Measurements from ENCODE around the gene XIRP2. TPM values are rescaled to one million over a fixed set of nuclear protein-coding genes. Genes with fewer than 3 reads are reported as not detected.

Gene XIRP2
- total RNA-seq, 2 donors from 2014 or later = not detected

GRCh38 chr2:166957686-166958085, 69.4 kb downstream of the XIRP2 start:
- no peak overlapping the region for H3K27ac ChIP-seq
- peaks cover 17% of the 10 kb centered on the region for H3K4me1 ChIP-seq
- intact Hi-C loops (cut with DNase I) = no loop called here
- H3K27me3 ChIP-seq = no peaks in the 10 kb centered on the region
- no peak overlapping the region for H3K4me3 ChIP-seq
- H3K36me3 ChIP-seq (replicated peaks in 1 of 2; ENCODE audit: insufficient read depth in 1 of 2, low read depth in 2 of 2) = no peaks in the 10 kb centered on the region
- peak; percentile 66 for ATAC-seq
- TF ChIP-seq POLR2A (IDR thresholded peaks at IDR 0.05) = no peak
- TF ChIP-seq, protein P1, sequence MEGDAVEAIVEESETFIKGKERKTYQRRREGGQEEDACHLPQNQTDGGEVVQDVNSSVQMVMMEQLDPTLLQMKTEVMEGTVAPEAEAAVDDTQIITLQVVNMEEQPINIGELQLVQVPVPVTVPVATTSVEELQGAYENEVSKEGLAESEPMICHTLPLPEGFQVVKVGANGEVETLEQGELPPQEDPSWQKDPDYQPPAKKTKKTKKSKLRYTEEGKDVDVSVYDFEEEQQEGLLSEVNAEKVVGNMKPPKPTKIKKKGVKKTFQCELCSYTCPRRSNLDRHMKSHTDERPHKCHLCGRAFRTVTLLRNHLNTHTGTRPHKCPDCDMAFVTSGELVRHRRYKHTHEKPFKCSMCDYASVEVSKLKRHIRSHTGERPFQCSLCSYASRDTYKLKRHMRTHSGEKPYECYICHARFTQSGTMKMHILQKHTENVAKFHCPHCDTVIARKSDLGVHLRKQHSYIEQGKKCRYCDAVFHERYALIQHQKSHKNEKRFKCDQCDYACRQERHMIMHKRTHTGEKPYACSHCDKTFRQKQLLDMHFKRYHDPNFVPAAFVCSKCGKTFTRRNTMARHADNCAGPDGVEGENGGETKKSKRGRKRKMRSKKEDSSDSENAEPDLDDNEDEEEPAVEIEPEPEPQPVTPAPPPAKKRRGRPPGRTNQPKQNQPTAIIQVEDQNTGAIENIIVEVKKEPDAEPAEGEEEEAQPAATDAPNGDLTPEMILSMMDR (IDR thresholded peaks at IDR 0.05) = no peak
- DNase-seq = no peak
- 3 to 11% methylated on average over 3 of the region's 3 CpGs for WGBS, 2 donors
- H3K9me3 ChIP-seq = no peaks in the 10 kb centered on the region

DNA sequence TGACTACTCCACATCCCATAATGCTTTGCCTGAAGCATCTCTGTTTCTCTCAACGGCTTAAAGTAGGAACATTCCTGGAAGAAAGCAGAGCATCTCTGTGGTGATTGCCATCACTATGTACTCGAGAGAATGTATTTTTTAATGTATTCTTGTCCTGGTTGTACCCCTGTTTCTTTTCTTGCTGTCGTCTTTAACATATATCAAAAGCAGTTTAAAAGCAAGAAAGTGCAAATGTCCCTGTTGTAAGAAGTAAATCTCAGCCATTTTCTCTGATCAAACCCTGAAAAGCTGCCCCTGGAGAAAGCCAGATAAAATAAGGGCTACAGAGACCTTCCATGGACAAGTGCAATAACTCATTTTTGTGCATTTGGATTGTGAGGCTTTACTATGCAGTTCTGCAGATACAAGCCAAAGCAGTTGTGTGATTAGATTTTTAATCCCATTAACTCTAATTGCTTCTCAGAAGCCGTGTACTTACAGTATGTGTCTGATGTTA, 70.8 kb downstream of the XIRP2 start:
- no peak for ATAC-seq
- Histone ChIP-seq H3K9me3 (no peaks in the 10 kb centered on the region), H3K4me3 (no peak overlapping the region), H3K27ac (no peak overlapping the region), H3K36me3 (replicated peaks in 1 of 2; ENCODE audit: insufficient read depth in 1 of 2, low read depth in 2 of 2) (no peaks in the 10 kb centered on the region), H3K27me3 (no peaks in the 10 kb centered on the region), H3K4me1 (peaks cover 17% of the 10 kb centered on the region)
- 76 to 79% methylated on average over 4 of the region's 4 CpGs for WGBS, 2 donors
- intact Hi-C loops (cut with DNase I) = no loop called here
- TF ChIP-seq, protein P1 (IDR thresholded peaks at IDR 0.05) = no peak
- no peak for TF ChIP-seq POLR2A (IDR thresholded peaks at IDR 0.05)
- no peak for DNase-seq

- H3K4me1 ChIP-seq = peaks cover 17% of the 10 kb centered on the region
- DNase-seq (no peak), ATAC-seq (no peak)
- 65 to 77% methylated on average over 1 of the region's 1 CpG for WGBS, 2 donors
- no peak overlapping the region for H3K4me3 ChIP-seq
- intact Hi-C loops (cut with DNase I) = no loop called here
- no peak for TF ChIP-seq POLR2A (IDR thresholded peaks at IDR 0.05)
- TF ChIP-seq, protein P1 (IDR thresholded peaks at IDR 0.05) = no peak
- no peak overlapping the region for H3K27ac ChIP-seq
- no peaks in the 10 kb centered on the region for H3K9me3 ChIP-seq
- no peaks in the 10 kb centered on the region for H3K36me3 ChIP-seq (replicated peaks in 1 of 2; ENCODE audit: insufficient read depth in 1 of 2, low read depth in 2 of 2)
- H3K27me3 ChIP-seq = no peaks in the 10 kb centered on the region
Measured at GRCh38 chr2:166959556-166959955, 71.3 kb downstream of the XIRP2 start.

DNA sequence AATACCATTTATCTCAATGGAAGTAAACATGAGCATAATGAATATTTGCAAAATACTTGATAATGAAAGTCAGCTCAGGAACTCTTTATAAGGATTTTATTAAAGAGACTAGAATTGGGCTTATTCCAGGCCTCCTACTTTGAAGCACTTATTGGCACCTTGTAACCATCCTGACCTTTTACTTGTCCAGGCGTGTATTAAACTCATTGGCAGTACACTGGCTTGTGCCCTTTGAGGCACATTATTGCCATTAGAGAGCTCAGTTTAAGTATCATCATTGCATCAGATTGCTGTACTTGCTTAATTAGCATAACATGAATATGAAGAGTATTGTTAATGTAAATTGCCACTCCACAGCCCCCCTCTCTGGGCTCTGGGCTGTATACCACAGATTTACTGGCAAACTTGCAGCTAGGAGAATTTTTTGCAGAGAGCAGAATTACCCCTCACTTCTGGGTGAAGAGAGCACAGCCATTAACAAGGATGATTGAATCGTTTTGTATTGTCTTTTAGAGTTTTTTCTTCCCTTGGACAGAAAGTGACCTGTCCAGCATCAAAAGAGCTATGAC, 72.5 kb downstream of the XIRP2 start:
- no peak overlapping the region for H3K27ac ChIP-seq
- 52 to 70% methylated on average over 2 of the region's 2 CpGs for WGBS, 2 donors
- H3K4me3 ChIP-seq = no peak overlapping the region
- no peak for DNase-seq
- peaks cover 17% of the 10 kb centered on the region for H3K4me1 ChIP-seq
- no peaks in the 10 kb centered on the region for H3K27me3 ChIP-seq
- TF ChIP-seq, protein P1 (IDR thresholded peaks at IDR 0.05) = no peak
- no peaks in the 10 kb centered on the region for H3K9me3 ChIP-seq
- ATAC-seq = no peak
- intact Hi-C loops (cut with DNase I) = no loop called here
- no peaks in the 10 kb centered on the region for H3K36me3 ChIP-seq (replicated peaks in 1 of 2; ENCODE audit: insufficient read depth in 1 of 2, low read depth in 2 of 2)

DNA sequence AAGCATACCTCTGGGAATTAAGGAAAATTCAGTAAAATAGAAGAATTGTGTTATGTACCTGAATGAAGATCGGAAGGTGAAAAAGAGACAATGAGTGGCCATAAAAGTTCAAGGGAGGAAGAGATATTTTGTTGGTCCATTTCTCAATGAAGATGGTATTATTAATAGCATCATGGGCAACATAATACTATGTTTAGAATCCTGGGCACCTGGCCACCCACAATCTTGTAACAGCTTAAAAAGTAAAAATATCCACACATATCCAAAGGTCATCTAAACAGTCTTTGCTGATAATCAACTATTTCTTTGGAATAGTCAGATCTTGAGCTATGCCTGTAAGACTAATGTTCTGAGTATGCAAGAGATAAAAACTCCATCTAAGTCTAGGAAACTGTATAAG, 73.7 kb downstream of the XIRP2 start:
- no peak for TF ChIP-seq POLR2A (IDR thresholded peaks at IDR 0.05)
- TF ChIP-seq, protein P1 (IDR thresholded peaks at IDR 0.05) = no peak
- DNase-seq = no peak
- WGBS, 2 donors = 90 to 94% methylated on average over 1 of the region's 1 CpG

More for the DNA sequence above, 73.7 kb downstream of the XIRP2 start:
- H3K27ac ChIP-seq = no peak overlapping the region
- H3K4me1 ChIP-seq = peaks cover 12% of the 10 kb centered on the region
- intact Hi-C loops (cut with DNase I) = no loop called here
- no peak overlapping the region for H3K4me3 ChIP-seq
- no peaks in the 10 kb centered on the region for H3K9me3 ChIP-seq
- ATAC-seq = no peak
- H3K27me3 ChIP-seq = no peaks in the 10 kb centered on the region
- no peaks in the 10 kb centered on the region for H3K36me3 ChIP-seq (replicated peaks in 1 of 2; ENCODE audit: insufficient read depth in 1 of 2, low read depth in 2 of 2)

All from body of pancreas (tissue), 4 donors.